HEK293T (cell line): ENCODE measurements around the gene PXDN.

Experiments
- CTCF ChIA-PET: fragments of 350-600 bp; formaldehyde crosslinking; extraction: SDS; loops from one replicate; lab custom pipeline; 2021; ENCODE audit warnings: antibody characterized with exemption, inconsistent platforms; lab: Yijun Ruan, JAX
- POLR2A ChIA-PET: fragments of 350-600 bp; formaldehyde crosslinking; extraction: SDS; loops from one replicate; lab custom pipeline; 2020; ENCODE audit warnings: antibody characterized with exemption, inconsistent platforms; lab: Yijun Ruan, JAX
- DNase-seq: peaks from one replicate; pipeline ENCODE4 v3.0.0; 2012; ENCODE audit warnings: mixed read lengths; ENCODE audit errors: extremely low spot score
- ARNT ChIP-seq: fragments of 450-650 bp; IDR thresholded peaks from 2 replicates; pipeline ENCODE4 v1.6.1; 2017; ENCODE audit warnings: mild to moderate bottlenecking
- BHLHE40 ChIP-seq: fragments of 450-650 bp; IDR thresholded peaks from 2 replicates; pipeline ENCODE4 v1.6.1; 2016; ENCODE audit warnings: mild to moderate bottlenecking, moderate library complexity, borderline replicate concordance
- CTBP1 ChIP-seq: fragments of 450-650 bp; IDR thresholded peaks from 2 replicates; pipeline ENCODE4 v1.6.1; 2016; ENCODE audit warnings: borderline replicate concordance
- ELF4 ChIP-seq: fragments of 450-650 bp; IDR thresholded peaks from 2 replicates; pipeline ENCODE4 v1.6.1; 2017; ENCODE audit warnings: antibody characterized with exemption
- FOXA1 ChIP-seq: fragments of 450-650 bp; IDR thresholded peaks from 2 replicates; pipeline ENCODE4 v1.6.1; 2016; ENCODE audit warnings: mild to moderate bottlenecking
- FOXK2 ChIP-seq: fragments of 450-650 bp; IDR thresholded peaks from 2 replicates; pipeline ENCODE4 v1.6.1; 2016; ENCODE audit warnings: mild to moderate bottlenecking
- FOXM1 ChIP-seq: fragments of 450-650 bp; IDR thresholded peaks from 2 replicates; pipeline ENCODE4 v1.6.1; 2017; ENCODE audit warnings: mild to moderate bottlenecking, borderline replicate concordance
- HDGF ChIP-seq: fragments of 450-650 bp; IDR thresholded peaks from 2 replicates; pipeline ENCODE4 v1.6.1; 2017; ENCODE audit warnings: antibody characterized with exemption, borderline replicate concordance
- L3MBTL2 ChIP-seq: fragments of 450-650 bp; conservative IDR thresholded peaks from 2 replicates; pipeline ENCODE4 v1.6.1; 2016; ENCODE audit warnings: mild to moderate bottlenecking
- LEF1 ChIP-seq: fragments of 450-650 bp; IDR thresholded peaks from 2 replicates; pipeline ENCODE4 v1.6.1; 2017; ENCODE audit warnings: mild to moderate bottlenecking, borderline replicate concordance
- NFRKB ChIP-seq: fragments of 450-650 bp; IDR thresholded peaks from 2 replicates; pipeline ENCODE4 v1.6.1; 2016; ENCODE audit warnings: mild to moderate bottlenecking, moderate library complexity
- PKNOX1 ChIP-seq: fragments of 450-650 bp; IDR thresholded peaks from 2 replicates; pipeline ENCODE4 v1.6.1; 2016
- SP1 ChIP-seq: fragments of 450-650 bp; IDR thresholded peaks from 2 replicates; pipeline ENCODE4 v1.6.1; 2017
- SUZ12 ChIP-seq: fragments of 450-650 bp; IDR thresholded peaks from 2 replicates; pipeline ENCODE4 v1.6.1; 2016; ENCODE audit warnings: mild to moderate bottlenecking
- TARDBP ChIP-seq: fragments of 450-650 bp; IDR thresholded peaks from 2 replicates; pipeline ENCODE4 v1.6.1; 2016
- ZNF384 ChIP-seq: fragments of 450-650 bp; IDR thresholded peaks from 2 replicates; pipeline ENCODE4 v1.6.1; 2016

PXDN gene

GRCh38 chr2:1606421-1607235, 137.7 kb downstream of the PXDN start:
- no peak for TF ChIP-seq SP1
- TF ChIP-seq HDGF, result no peak
- TF ChIP-seq ARNT, result no peak
- TF ChIP-seq L3MBTL2, result no peak
- TF ChIP-seq BHLHE40, result no peak
- no peak for TF ChIP-seq CTBP1
- TF ChIP-seq PKNOX1, result no peak
- TF ChIP-seq ZNF384, result no peak
- CTCF ChIA-PET, result no interaction called here
- DNase-seq, result no peak
- POLR2A ChIA-PET, result no interaction called here

GRCh38 chr2:1606046-1606400, 138.3 kb downstream of the PXDN start:
- CTCF ChIA-PET, result no interaction called here
- TF ChIP-seq FOXA1 (no peak), TARDBP (no peak), PKNOX1 (no peak), ELF4 (no peak), ARNT (no peak), SUZ12 (no peak), NFRKB (no peak), L3MBTL2 (no peak), CTBP1 (no peak), FOXK2 (no peak), SP1 (no peak), HDGF (no peak), BHLHE40 (no peak), FOXM1 (no peak), LEF1 (no peak), ZNF384 (no peak)
- no peak for DNase-seq
- POLR2A ChIA-PET, result no interaction called here

DNA sequence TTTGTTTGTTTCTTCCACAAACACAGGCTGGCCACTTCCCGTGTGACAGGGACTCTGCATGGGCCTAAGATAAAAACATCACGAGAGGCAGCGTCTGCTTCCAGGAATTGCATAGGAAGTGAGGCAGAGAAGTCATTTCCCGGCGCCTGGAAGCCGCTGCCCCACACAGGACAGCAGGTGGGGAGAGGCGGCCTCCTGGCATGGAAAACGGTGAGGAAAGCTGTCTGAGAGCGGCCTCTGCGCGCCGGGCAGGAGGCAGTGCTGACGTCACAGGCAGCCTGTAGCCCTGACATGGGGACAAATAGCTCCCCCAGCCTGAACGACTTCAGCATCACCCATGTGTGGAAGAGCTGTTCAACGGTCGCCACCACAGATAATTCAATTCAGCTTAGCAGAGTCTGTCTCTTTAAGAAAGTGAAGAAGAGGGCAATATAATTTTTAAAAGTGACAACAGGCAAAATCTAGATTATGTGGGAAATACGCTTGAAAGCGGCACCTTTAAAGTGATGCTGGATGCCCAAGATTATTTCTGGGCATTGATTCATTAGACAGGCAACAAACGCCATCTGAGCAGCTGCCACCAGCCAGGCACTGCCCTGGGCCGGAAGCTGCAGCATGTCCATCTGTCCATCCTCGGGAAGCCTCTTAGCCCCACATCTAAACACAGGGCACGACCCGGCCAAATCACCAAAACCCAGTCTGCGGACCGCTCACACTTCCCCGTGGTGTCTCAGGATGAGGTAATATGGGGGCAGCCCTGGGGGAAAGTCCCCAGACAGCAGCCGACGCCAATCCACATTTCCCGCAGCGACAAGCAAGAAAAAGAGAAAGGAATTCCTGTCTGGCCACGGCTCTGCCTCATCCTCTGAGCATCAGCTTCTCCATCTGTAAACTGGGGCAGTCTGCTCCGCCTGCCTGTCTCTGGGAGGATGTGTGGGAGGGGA, 138.9 kb downstream of the PXDN start:
- TF ChIP-seq FOXM1 (no peak), NFRKB (no peak), BHLHE40 (no peak), ZNF384 (no peak), L3MBTL2 (no peak), ARNT (no peak), SUZ12 (no peak), HDGF (no peak), SP1 (no peak), FOXK2 (no peak), CTBP1 (no peak)
- ChIA-PET CTCF (no interaction called here), POLR2A (no interaction called here)
- no peak for DNase-seq

DNA sequence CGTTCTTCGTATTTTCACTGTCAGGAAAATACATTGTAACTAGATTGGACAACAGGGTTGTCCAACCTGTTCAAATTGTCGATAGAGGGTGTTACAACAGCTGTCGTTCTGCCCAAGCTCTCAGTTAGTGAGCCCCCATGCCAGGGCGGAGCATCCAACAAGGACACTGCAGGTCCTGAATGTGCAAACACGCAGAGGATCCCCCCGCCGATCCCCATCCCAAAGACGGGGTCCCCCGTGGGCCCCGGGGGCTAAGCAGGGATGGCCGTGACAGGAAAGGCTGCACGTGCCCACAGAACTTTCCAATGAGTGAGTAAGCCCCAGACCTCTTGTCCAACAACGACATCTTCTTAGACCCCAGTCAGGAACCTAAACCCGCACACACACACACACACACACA, 140.8 kb downstream of the PXDN start:
- DNase-seq, result no peak
- POLR2A ChIA-PET, result no interaction called here
- no peak for TF ChIP-seq FOXA1
- TF ChIP-seq L3MBTL2, result no peak
- no peak for TF ChIP-seq FOXK2
- TF ChIP-seq ZNF384, result no peak
- no peak for TF ChIP-seq SP1
- no peak for TF ChIP-seq BHLHE40
- no peak for TF ChIP-seq CTBP1
- TF ChIP-seq ELF4, result no peak
- no peak for TF ChIP-seq SUZ12
- TF ChIP-seq ARNT, result no peak
- CTCF ChIA-PET, result no interaction called here

- CTCF ChIA-PET, result no interaction called here
- no peak for DNase-seq
- POLR2A ChIA-PET, result no interaction called here
- TF ChIP-seq LEF1 (no peak), ZNF384 (no peak), ARNT (no peak), L3MBTL2 (no peak), SP1 (no peak), HDGF (no peak), SUZ12 (no peak), PKNOX1 (no peak), TARDBP (no peak), ELF4 (no peak), CTBP1 (no peak), BHLHE40 (no peak), FOXK2 (no peak)
Observed at GRCh38 chr2:1603059-1603458, 141.3 kb downstream of the PXDN start.
